ENCODE results near the gene LGR6. TPM values are rescaled to one million over a fixed set of nuclear protein-coding genes. Genes with fewer than 3 reads are reported as not detected.

Gene LGR6
- total and polyA plus RNA-seq, 2 experiments from 2014 or later, result 0.80 to 1.5 TPM

DNA sequence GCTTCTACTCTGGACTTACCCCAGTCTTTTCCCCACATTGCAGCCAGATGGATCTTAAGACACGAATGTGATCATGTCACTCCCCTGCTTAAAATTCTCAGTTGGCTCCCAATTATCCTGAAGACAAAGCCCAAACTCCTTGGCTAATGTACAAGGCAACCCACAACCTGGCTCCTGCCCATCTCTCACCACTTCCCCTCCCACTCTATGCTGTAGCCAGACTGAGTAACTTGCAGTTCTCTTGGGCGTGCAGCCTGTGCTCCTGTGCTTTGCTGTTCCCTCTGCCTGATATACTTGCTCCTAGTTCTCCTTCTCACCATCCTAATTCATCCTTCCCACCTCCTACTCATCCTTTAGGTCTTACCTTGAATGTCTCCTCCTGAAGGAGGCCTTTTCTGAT, 56.2 kb downstream of the LGR6 start:
- Histone ChIP-seq H4K20me1 (ENCODE audit: insufficient read depth, poor library complexity, severe bottlenecking) (no peaks in the 10 kb centered on the region), H2AFZ (no peak overlapping the region), H3K4me2 (no peak overlapping the region), H3K9me3 (ENCODE audit: low read depth) (no peaks in the 10 kb centered on the region), H3K27me3 (no peaks in the 10 kb centered on the region), H3K4me1 (ENCODE audit: insufficient read depth) (no peaks in the 10 kb centered on the region), H3K4me3 (no peak overlapping the region), H3K9me2 (replicated peaks; ENCODE audit: insufficient read depth) (no peaks in the 10 kb centered on the region), H3K36me3 (replicated peaks; ENCODE audit: insufficient read depth, low read depth) (no peaks in the 10 kb centered on the region), H3K27ac (no peak overlapping the region), H3K79me2 (no peaks in the 10 kb centered on the region)
- no peak for TF ChIP-seq EZH2 (IDR thresholded peaks at IDR 0.05; ENCODE audit: borderline replicate concordance)
- TF ChIP-seq, protein P1, sequence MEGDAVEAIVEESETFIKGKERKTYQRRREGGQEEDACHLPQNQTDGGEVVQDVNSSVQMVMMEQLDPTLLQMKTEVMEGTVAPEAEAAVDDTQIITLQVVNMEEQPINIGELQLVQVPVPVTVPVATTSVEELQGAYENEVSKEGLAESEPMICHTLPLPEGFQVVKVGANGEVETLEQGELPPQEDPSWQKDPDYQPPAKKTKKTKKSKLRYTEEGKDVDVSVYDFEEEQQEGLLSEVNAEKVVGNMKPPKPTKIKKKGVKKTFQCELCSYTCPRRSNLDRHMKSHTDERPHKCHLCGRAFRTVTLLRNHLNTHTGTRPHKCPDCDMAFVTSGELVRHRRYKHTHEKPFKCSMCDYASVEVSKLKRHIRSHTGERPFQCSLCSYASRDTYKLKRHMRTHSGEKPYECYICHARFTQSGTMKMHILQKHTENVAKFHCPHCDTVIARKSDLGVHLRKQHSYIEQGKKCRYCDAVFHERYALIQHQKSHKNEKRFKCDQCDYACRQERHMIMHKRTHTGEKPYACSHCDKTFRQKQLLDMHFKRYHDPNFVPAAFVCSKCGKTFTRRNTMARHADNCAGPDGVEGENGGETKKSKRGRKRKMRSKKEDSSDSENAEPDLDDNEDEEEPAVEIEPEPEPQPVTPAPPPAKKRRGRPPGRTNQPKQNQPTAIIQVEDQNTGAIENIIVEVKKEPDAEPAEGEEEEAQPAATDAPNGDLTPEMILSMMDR (IDR thresholded peaks at IDR 0.05; ENCODE audit: poor library complexity), result no peak
- no peak for TF ChIP-seq EZH2phosphoT487 (IDR thresholded peaks at IDR 0.05; ENCODE audit: low read depth, severe bottlenecking, unreplicated experiment)
- WGBS (ENCODE audit: low lambda C conversion rate, missing lambda C conversion rate), result 95% methylated on average over 2 of the region's 2 CpGs
- no peak for DNase-seq (ENCODE audit: low spot score)

DNA sequence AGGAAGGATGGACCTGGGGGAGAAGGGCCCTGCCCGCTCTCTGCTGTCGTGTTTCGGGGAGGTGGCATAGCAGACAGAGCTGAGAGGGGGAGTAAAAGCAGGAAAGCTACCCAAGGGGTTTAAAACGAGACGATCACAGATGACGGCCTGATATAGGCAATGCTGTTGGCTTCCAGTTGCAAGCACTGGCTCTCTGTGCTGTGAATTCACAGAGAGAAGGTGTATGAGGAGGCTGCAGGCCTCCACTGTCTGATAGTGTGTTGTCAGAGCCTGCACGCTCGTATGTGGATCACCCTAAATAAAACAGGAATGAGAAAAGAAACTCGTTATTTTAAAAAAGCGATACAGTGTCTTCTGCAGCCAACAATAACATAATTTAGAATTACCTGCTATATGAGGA, 57.4 kb downstream of the LGR6 start:
- H3K27me3 ChIP-seq, result no peaks in the 10 kb centered on the region
- H3K4me3 ChIP-seq, result no peak overlapping the region
- no peak for DNase-seq (ENCODE audit: low spot score)
- H3K9me3 ChIP-seq (ENCODE audit: low read depth), result no peaks in the 10 kb centered on the region
- H2AFZ ChIP-seq, result no peak overlapping the region
- no peaks in the 10 kb centered on the region for H4K20me1 ChIP-seq (ENCODE audit: insufficient read depth, poor library complexity, severe bottlenecking)
- no peaks in the 10 kb centered on the region for H3K9me2 ChIP-seq (replicated peaks; ENCODE audit: insufficient read depth)
- H3K79me2 ChIP-seq, result no peaks in the 10 kb centered on the region
- H3K36me3 ChIP-seq (replicated peaks; ENCODE audit: insufficient read depth, low read depth), result no peaks in the 10 kb centered on the region
- H3K4me2 ChIP-seq, result no peak overlapping the region
- H3K4me1 ChIP-seq (ENCODE audit: insufficient read depth), result no peaks in the 10 kb centered on the region
- WGBS (ENCODE audit: low lambda C conversion rate, missing lambda C conversion rate), result 91% methylated on average over 10 of the region's 10 CpGs
- no peak for TF ChIP-seq EZH2phosphoT487 (IDR thresholded peaks at IDR 0.05; ENCODE audit: low read depth, severe bottlenecking, unreplicated experiment)
- TF ChIP-seq, protein P1 (IDR thresholded peaks at IDR 0.05; ENCODE audit: poor library complexity), result no peak
- no peak for TF ChIP-seq EZH2 (IDR thresholded peaks at IDR 0.05; ENCODE audit: borderline replicate concordance)
- no peak overlapping the region for H3K27ac ChIP-seq

DNA sequence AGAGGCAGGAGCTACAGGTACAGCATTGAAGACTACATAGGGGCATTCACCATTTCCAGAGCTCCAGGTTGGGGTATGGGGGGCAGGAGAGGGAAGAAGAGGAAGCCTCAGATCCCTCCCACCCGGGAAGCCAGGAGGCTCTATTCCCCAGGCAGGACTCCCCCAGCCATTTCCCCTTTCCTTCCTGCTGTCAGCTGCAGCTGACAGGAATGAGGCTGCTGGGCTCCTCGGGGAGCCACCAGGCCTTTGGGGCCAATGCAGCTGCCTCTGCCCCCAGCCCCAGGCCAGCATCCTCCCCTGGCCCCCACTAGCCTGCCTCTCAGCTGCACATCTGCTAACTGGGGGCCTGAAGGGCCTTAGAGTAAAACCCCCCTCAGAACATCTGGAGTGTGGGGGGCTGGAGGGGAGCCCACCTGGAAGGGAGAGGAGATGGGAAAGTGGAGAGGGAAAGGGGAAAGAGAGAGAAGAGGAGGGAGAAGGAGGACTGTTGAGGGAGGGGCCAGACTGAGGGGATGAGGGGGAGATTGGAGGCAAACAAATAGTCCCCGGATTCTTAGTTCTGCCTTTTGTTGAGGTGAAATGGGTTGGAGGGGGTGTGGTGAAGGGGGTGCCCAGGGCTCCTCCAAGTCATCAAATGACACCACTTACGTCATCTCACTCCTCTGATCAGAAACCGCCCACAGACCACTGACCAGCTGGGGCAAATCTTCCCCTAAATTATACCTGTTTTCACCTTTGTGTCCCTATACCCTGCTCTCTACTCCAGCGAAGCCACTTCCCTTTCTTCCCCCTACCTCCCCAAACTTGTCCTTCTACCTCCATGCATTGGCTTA, 58.0 kb downstream of the LGR6 start:
- Histone ChIP-seq H3K27me3 (no peaks in the 10 kb centered on the region), H3K27ac (no peak overlapping the region), H3K9me3 (ENCODE audit: low read depth) (no peaks in the 10 kb centered on the region), H3K4me2 (no peak overlapping the region), H3K9me2 (replicated peaks; ENCODE audit: insufficient read depth) (no peaks in the 10 kb centered on the region), H3K36me3 (replicated peaks; ENCODE audit: insufficient read depth, low read depth) (no peaks in the 10 kb centered on the region), H3K4me3 (no peak overlapping the region), H4K20me1 (ENCODE audit: insufficient read depth, poor library complexity, severe bottlenecking) (no peaks in the 10 kb centered on the region), H3K79me2 (no peaks in the 10 kb centered on the region), H2AFZ (no peak overlapping the region), H3K4me1 (ENCODE audit: insufficient read depth) (no peaks in the 10 kb centered on the region)
- TF ChIP-seq, protein P1 (IDR thresholded peaks at IDR 0.05; ENCODE audit: poor library complexity), result no peak
- no peak for TF ChIP-seq EZH2phosphoT487 (IDR thresholded peaks at IDR 0.05; ENCODE audit: low read depth, severe bottlenecking, unreplicated experiment)
- no peak for TF ChIP-seq EZH2 (IDR thresholded peaks at IDR 0.05; ENCODE audit: borderline replicate concordance)
- WGBS (ENCODE audit: low lambda C conversion rate, missing lambda C conversion rate), result 84% methylated on average over 6 of the region's 6 CpGs
- no peak for DNase-seq (ENCODE audit: low spot score)

Measured in hepatocyte (in vitro differentiated cells).